ENCODE results near the gene DRC3.

DRC3 gene

GRCh38 chr17:18041776-18042175 lies 69.1 kb downstream of the DRC3 start:
- Histone ChIP-seq H3K27ac (no peak overlapping the region), H3K36me3 (peaks cover 3% of the 10 kb centered on the region), H3K4me3 (ENCODE audit: low read depth in 1 of 2, low read length in 1 of 2) (no peak overlapping the region), H3K9me3 (no peaks in the 10 kb centered on the region), H3K4me1 (ENCODE audit: control insufficient read depth in 1 of 2, insufficient read depth in 1 of 2, low read depth in 1 of 2, low read length in 1 of 2) (peaks cover 30 to 32% of the 10 kb centered on the region in 2 experiments), H3K27me3 (no peaks in the 10 kb centered on the region)
- no peak for TF ChIP-seq CTCF (IDR thresholded peaks at IDR 0.05)

- no peaks in the 10 kb centered on the region for H3K27me3 ChIP-seq
- peaks cover 7% of the 10 kb centered on the region for H3K36me3 ChIP-seq
- no peak for TF ChIP-seq CTCF (IDR thresholded peaks at IDR 0.05)
- no peaks in the 10 kb centered on the region for H3K9me3 ChIP-seq
- H3K4me3 ChIP-seq (ENCODE audit: low read depth in 1 of 2, low read length in 1 of 2), result no peak overlapping the region
- peaks cover 18 to 19% of the 10 kb centered on the region in 2 experiments for H3K4me1 ChIP-seq (ENCODE audit: control insufficient read depth in 1 of 2, insufficient read depth in 1 of 2, low read depth in 1 of 2, low read length in 1 of 2)
- no peak overlapping the region for H3K27ac ChIP-seq
Measured at GRCh38 chr17:18042983-18043382, 70.3 kb downstream of the DRC3 start.

GRCh38 chr17:18043491-18043890 lies 70.8 kb downstream of the DRC3 start:
- Histone ChIP-seq H3K9me3 (no peaks in the 10 kb centered on the region), H3K27me3 (no peaks in the 10 kb centered on the region), H3K4me3 (ENCODE audit: low read depth in 1 of 2, low read length in 1 of 2) (no peak overlapping the region), H3K27ac (no peak overlapping the region), H3K36me3 (peaks cover 7% of the 10 kb centered on the region), H3K4me1 (ENCODE audit: control insufficient read depth in 1 of 2, insufficient read depth in 1 of 2, low read depth in 1 of 2, low read length in 1 of 2) (peaks cover 13 to 14% of the 10 kb centered on the region in 2 experiments)
- TF ChIP-seq CTCF (IDR thresholded peaks at IDR 0.05), result no peak

- no peak overlapping the region for H3K27ac ChIP-seq
- no peak overlapping the region for H3K4me3 ChIP-seq (ENCODE audit: low read depth in 1 of 2, low read length in 1 of 2)
- H3K9me3 ChIP-seq, result no peaks in the 10 kb centered on the region
- peaks cover 9 to 10% of the 10 kb centered on the region in 2 experiments for H3K4me1 ChIP-seq (ENCODE audit: control insufficient read depth in 1 of 2, insufficient read depth in 1 of 2, low read depth in 1 of 2, low read length in 1 of 2)
- H3K36me3 ChIP-seq, result peaks cover 7% of the 10 kb centered on the region
- no peak for TF ChIP-seq CTCF (IDR thresholded peaks at IDR 0.05)
- H3K27me3 ChIP-seq, result no peaks in the 10 kb centered on the region
Measured at GRCh38 chr17:18044609-18045008, 71.9 kb downstream of the DRC3 start.

GRCh38 chr17:18045691-18046350 lies 73.2 kb downstream of the DRC3 start:
- H3K9me3 ChIP-seq, result no peaks in the 10 kb centered on the region
- TF ChIP-seq CTCF (IDR thresholded peaks at IDR 0.05), result no peak
- no peaks in the 10 kb centered on the region for H3K27me3 ChIP-seq
- peaks cover 7% of the 10 kb centered on the region for H3K36me3 ChIP-seq
- no peak overlapping the region for H3K4me3 ChIP-seq (ENCODE audit: low read depth in 1 of 2, low read length in 1 of 2)
- H3K27ac ChIP-seq, result no peak overlapping the region
- no peaks in the 10 kb centered on the region for H3K4me1 ChIP-seq (ENCODE audit: control insufficient read depth in 1 of 2, insufficient read depth in 1 of 2, low read depth in 1 of 2, low read length in 1 of 2)
